Fibroblast of upper back skin (primary cell): Measurements from ENCODE around the gene P3H2.
A peak's percentile ranks its signal among the peaks of the same experiment; 100 is the strongest.

Experiments
- DNase-seq: peaks from one replicate; pipeline ENCODE4 v3.0.0-alpha.2; 2013

P3H2 gene

DNA sequence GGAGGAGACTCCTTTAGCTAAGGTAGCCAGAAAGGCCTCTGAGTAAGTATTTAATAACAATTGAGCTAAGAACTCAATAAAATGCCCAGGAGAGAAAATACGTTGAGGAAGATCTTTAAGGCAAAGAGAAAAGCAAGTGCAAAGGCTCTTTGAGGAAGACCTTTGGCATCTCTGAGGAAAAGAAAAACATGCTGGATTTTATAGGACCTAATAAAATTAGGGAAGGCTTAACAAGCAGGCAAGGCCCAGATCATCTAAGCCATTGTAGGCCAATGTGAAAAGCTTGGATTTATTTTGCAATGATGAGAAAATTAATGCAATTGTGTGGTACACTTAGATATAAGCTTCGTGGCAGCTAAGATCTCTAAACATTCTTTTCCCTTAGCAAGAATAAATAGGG lies 75.7 kb downstream of the P3H2 start:
- DNase-seq, result no peak

DNA sequence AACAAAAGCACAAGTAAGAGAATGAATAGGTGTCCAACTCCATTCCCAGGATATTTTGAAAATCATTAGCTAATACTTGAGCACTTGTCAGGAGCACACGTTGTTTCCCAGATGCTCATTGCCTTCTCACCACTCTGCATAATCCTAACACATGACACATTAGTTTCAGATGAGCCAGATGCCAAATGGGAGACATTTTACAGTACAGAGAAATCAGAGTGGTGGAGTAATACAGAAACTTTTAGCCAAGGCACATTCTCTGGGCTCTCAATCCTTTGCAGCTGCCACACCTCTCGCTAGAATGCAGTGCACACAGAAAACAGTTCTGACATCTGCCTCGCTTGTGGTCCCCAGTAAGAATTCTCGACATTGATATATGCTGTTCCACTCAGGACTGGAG lies 76.6 kb downstream of the P3H2 start:
- DNase-seq, result peak; percentile 70

DNA sequence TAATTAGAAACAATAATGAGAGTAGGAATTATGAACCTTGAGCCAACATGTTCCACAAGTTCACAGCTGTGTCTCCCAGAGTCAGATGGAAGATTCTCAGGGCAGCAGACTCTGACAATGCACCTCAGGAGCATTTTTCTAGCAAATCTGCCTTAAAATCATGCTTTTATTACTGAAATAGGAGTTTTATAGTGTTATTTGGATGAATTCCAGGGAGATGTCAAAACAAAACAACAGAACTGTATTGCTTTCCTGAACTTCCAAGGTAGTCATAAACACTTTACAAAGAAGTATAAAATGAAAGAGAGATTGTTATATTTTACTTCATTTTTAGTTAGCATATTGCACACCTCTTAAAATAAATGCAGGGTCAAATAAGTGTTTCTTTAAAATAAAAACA lies 77.0 kb downstream of the P3H2 start:
- no peak for DNase-seq

DNA sequence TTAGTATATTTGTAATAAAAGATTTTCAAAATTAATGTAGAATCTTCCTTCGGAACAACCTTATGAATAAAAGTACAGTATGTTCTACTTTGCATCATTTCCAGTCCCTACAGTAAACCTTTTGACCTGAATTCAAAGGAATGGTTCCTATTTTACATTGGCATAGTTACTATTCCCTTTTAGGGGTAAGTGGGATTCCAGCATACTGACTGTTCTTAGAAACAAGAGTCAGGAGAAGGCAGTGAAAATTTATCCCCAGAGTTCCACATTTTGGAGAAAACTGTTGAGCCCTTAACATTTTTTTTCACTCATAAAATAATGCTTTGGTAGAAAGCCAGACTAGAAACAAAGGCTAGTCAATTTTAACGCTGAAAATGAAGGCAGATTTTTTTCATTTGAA lies 78.1 kb downstream of the P3H2 start:
- no peak for DNase-seq

DNA sequence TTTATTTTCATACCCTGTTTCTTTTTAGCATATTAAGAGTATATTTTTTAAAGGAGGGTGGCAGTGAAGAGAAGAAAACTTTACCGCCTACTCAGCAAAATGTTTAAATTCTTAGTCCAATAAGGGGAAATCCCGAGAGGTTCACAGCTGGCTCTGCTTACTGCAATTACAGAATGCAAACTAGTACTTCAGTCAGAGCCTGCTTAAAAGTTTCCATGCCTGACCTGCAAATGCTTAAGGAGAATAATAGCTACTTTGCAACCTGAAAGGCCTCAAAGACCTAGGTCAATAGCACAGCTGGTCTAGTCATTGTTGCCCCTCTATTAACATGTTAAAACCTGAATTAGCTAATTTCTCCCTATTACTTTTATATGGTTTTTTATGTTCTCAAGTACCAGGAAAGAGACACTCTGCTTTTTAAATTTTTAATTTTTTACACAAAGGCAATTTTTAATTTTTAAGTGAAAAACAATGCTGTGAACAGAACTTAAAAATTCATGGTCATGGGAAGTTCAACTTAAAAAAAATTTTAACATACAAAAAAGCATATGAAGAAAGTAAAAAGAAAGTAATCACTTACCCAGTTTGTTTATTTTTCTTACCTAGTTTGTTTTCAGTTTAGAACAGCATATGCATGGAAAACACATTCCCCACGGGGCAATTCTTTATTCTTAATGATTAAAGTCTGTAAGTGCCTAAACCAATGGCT lies 79.2 kb downstream of the P3H2 start:
- peak; percentile 47 for DNase-seq

DNA sequence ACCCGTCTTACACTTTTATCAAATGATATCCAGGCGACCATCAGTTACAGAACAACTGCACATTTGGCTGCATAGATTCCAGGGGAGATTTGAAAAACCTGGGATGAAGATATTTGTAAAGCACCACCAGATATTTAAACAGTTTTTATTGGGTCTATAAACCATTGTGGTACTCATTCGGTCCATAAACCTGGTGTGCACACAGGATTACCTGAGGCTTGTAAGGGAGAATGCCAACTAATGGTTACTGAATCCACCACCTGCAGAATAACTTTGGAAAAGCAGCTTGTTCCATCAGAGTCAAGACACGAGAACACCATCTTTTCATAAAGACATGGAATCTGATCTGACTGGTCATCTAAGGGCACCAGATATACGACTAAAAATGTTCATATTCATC lies 80.6 kb downstream of the P3H2 start:
- DNase-seq, result no peak

DNA sequence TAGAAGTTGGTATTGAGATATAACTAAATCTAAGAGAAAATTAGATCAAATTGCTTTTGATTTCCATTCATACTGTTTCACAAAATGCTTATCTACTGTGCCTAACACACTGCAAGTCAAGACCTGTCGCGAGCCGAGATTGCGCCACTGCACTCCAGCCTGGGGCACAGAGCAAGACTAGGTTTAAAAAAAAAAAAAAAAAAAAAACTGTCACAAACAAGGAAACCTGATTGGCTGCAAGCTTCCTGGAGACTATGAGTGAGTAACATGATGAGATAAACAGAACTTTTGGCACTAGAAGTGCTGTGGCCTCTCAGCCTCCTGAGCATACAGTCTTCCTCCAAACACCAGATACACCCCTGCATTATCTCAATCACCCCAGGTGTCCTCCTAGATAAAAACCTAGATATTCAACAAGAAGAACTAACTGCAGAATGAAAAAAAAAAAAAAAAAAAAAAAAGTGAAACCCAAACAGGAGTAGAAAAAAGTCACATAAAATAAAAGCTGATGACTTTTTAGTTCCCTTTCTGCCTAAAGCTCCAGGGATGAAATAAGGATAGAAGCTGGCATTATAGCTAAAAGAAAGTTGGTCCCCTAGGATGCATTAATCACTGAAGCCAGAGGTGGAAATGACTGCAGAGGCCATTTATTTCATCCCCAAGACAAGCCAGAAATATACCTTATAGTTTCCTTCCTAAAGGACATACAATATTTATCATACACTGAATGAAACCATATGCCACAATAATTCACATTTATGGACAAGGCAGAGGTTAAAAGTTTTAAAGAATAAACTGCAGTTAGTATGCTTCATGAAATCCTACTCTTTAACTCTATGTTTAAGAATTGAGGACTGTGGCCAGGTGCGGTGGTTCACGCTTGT lies 82.4 kb downstream of the P3H2 start:
- peak; percentile 71 for DNase-seq

DNA sequence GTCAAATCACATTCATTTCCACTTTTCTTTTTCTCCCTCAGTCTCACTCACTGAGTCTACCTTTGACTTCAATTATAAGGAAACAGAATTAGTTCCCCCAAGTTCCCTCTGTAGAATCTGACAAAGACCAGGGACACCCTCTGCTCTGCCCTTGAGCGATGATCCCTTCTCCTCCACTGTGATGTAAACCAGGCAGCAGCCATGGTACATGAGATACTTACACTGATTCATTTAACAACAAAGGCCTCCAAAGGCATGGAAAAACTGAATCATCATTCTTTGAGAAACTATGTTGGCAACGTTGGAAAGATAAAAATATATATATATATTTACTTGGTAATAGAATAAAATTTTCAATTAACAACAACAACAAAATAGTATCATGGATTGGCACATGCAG lies 84.1 kb downstream of the P3H2 start:
- peak; percentile 77 for DNase-seq

DNA sequence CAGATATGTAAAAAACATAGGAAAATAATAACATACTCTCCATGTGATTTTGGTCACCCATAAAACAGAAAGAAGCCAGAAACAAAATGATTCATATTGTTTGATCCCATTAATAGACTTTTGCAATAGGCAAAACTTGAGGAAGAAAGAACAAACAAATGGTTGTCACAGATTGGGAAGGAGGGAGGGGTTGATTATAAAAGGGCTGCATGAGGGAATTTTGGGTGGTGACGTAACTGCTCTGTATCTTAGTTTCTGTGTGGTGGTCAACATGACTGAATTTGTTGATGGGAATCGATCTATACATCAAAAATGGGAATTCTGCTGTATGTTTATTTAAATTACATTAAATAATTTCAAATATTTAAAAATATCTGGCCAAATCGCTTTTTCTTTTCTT lies 86.3 kb downstream of the P3H2 start:
- no peak for DNase-seq

DNA sequence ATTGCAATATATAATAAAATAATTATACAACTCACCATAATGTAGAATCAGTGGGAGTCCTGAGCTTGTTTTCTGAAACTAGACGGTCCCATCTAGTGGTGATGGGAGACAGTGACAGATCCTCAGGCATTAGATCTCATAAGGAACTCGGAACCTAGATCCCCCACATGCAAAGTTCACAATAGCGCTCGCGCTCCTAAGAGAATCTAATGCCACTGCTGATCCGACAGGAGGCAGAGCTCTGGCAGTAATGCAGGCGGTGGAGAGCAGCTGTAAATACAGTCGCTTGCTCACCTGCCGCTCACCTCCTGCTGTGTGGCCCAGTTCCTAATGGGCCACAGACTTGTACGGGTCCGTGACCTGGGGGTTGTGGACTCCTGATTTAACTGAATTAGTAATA lies 87.8 kb downstream of the P3H2 start:
- DNase-seq, result no peak

DNA sequence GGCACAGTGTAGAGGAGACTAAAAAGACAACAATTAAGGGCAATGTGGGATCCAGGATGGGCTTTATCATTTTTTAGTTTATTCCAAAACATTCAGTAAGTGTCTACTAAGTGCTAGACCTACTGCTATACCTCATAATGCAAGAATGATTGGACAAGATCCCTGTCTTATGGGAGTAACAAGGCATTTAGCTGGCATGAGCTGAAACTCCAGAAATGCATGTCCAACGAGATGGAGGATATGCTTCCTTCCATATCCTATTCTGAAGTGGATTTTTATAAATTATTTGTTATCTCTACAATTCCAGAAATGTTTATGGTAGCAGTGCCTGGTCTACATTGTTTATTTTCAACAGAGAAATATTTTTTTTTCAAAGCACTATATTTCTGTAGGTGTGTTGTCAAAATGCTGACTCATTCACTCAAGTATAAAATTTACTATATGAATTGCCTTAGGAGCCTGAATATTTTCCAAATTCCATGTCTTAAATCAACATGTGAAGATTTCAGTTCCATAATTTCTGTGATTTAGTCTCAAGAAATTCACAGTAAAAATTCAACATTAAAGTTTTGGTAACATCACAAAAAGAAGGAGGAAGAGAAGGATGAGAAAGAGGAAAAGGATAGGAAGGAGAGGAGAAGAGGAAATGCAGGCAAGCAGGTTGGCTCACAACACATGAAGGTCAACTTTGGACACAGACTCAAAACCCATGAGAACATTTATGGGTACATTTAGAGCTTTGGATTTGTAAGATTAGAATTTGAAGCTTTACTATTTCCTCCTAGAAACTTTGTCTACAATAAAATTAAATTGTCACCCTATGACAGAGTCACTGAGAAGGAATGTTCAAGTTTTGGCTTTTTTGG lies 88.6 kb downstream of the P3H2 start:
- peak; percentile 45 for DNase-seq

DNA sequence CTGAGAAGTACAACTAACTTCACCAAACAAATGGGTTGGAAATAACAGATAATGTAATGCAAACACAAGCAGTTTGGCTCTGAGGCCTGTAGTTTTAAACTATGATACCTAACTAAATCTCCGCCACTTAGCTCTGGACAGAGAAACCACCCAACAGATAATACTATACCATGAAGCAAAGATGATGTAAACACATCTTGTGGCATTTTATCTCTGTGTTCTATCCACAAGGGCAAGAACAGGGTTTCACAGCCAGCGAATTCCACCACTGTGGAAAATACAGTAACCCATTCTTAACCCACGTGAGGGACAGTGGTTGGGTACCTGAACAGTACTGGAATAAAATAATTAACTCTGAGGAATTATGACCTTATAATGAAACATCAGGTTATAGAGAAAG lies 93.6 kb downstream of the P3H2 start:
- DNase-seq, result no peak

DNA sequence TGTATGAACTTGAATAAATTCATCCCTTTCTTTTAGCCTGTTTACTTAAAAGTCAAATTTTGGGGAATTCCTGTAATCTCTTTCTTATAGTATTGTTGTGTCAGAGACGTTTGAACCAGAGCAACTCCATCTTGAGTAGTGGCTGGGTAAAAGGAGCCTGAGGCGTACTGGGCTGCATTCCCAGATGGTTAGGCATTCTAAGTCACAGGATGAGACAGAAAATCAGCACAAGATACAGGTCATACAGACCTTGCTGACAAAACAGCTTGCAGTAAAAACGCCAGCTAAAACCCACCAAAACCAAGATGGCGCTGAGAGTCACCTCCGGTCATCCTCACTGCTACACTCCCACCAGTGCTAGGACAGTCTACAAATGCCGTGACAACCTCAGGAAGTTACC lies 94.5 kb downstream of the P3H2 start:
- no peak for DNase-seq

DNA sequence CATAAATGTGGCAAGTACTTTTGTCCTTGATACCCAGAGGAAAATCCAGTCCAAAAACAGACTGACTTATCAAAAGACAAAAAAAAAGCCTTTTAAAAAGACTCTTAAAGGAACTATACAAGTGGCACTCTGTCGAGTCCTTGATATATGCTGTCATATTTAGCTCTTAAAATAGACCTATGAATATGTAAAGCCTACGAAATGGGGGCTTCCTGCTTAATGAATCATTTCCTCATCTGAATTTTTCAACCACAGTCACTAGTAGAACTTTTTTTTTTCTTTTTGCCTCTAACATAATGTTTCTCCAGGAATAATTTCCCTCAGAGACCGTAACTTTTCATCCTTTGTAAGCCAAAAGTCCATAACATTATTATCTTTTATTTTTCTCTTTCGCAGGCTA lies 95.8 kb downstream of the P3H2 start:
- DNase-seq, result peak; percentile 69

DNA sequence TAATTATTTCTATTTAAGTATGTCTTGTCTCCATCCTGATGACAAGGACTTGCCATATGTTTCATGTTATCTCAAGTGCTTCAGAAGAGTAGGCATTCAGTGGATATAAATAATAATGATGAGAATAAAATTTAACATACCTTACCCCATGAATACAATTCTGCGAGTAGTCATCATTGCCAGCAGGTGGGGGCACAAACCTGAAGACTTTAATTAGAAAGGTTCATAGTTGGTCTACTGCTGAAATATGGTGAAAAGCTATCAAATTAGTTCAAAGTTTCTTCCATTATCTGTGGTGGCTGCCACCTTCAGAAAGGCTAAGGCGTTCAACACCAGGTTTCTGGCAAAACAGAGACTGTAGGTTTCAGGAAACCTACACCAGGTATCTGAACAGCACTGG lies 100.9 kb downstream of the P3H2 start:
- DNase-seq, result no peak

DNA sequence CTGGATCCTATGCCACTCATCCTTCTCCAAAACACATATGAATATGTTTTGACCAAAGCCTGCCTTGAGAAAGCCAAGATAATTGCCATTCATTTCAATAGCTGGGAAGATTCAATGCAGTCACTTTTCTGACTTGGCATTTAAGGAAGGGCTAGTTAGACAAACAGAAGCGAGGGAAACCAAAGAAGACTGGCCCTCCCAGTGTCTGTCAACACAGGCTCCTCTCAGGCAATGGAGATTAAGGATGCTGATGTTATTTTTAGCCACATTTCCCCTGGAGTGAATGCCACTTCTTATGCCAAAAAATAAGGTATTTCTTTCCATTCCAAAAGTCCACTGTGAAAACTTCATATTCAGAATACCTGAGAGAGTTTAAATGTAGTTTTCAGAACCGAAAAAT lies 101.7 kb downstream of the P3H2 start:
- DNase-seq, result peak; percentile 34

DNA sequence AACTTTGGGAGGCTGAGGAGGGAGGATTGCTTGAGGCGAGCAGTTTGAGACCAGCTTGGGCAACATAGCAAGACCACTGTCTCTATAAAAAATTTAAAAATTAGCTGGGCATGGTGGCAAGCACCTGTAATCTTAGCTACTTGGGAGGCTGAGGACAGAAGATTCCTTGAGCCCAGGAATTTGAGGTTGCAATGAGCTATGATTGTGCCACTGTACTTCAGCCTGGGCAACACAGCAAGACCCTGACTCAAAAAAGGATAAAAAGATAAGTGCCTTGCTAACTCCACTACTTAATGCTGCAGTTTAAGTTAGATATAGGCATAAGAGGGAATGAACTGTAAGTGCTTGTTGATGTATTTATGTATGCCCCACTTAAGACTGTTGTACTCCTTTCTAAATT lies 102.2 kb downstream of the P3H2 start:
- DNase-seq, result no peak

DNA sequence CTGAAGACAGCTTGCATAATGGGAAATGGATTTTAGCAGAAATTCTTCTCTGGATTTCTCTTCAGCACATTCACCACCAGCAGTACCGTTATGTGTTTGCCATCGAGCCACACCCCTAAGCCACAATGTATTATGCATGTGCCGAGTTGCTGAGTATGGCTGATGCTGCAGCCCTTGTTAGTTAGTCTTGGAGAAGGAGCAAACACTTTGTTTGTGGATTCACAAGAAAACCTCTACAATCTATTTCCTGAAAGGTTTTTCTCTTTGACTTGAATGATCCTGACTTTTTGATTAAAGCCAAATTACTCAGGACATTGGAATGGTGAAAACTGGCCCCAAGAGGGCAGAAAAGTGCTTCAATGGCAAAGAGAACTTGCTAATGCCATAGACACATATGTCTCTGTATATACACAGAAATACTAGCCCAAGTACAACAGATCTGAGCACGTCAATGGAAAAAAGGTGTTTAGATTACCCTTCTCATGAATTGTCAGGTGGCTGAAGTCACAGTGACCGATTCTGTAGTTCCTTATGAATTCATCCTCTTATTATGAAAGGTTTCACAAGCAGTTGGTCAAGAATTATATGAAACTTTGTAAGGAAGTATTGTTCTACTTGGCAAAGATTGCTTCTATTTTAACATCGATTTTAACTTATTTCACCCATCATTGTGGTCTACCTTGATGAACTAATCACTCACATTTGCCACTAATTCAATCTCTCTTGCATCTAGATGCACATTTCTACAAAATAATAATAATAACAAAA lies 103.0 kb downstream of the P3H2 start:
- DNase-seq, result peak; percentile 88

DNA sequence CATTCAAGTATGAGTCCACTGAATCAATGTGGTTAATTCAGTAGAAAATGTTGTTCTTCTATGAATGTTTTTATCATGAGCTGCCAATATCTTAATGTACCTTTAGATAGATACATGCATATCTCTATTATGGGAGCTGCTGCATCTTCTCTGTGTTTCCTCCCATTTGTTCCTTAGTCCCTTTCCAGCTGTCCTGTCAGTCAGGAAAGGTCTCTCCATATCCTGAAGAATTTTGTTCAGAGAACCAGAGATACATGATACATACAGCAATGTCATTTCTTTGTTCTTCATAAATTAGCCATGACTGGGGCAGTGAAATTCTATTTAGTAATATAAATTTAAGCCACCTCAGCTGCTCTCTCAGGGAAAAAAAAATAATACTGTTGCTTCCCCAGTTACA lies 103.7 kb downstream of the P3H2 start:
- no peak for DNase-seq

DNA sequence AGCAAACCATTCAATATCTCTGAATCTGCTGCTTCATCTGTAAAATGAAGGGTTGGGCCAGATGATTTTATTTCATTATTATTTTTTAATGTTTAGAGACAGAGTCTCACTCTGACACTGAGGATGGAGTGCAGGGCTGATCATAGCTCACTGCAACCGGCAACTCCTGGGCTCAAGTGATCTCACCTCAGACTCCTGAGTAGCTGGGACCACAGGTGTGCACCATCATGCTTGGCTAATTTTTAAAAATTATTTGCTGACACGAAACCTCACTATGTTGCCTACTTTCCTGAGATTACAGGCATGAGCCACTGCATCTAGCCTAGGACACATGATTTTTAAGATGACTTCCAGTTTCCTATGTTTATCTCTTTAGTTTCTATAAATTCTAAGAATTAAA lies 105.8 kb downstream of the P3H2 start:
- no peak for DNase-seq

DNA sequence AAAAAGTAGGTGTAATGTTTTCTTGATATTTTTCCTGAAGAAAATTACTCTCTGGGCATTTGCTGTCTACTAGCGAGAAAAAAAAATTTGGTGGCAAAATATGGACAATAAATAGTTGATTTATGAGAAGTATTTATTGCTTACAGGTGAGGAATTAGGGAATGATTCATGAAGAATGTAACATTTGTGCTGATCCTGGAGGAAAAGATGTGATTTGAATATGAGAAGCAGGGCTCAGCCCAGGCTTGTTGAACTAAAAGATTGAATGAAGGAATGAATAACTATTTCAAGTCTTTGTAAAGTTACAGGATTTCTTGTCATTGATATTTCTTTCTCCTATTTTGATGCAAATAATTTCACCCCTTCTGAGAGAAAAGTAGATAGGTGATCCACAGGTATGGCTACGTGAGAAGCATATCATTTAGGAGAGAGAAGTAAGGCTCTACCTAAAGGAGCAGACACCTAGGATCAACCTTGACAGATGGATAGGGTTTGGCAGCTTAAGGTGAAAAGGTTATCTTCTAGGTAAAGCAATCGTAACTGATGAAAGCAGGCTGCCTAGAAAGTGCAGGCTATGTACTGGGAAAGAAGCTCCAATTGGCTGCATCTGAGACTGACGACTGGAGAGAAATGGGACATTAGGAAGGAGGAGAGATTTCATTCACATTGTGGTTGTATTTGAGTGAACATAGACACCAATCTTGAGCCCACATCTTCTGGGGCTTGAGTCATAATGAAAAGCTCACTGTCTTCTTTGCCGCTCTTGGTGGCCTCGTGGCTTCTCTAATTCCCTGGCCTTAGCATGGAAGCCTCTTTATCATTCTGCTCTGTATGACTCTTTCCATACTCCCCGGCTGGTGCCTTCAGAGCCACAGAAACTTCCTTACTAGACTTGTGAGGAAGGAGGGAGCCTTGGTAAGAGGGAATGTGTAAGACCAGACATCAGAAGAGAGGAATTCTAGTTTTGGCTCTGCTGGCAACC lies 106.5 kb downstream of the P3H2 start:
- DNase-seq, result peak; percentile 47
